ENCODE measurements around the gene TMCC3.
"Not testable (repeated sequence)": the region's sequence is repeated elsewhere in the genome, so short reads cannot be mapped to it uniquely, and the experiment has no call there.

TMCC3 gene, protein sequence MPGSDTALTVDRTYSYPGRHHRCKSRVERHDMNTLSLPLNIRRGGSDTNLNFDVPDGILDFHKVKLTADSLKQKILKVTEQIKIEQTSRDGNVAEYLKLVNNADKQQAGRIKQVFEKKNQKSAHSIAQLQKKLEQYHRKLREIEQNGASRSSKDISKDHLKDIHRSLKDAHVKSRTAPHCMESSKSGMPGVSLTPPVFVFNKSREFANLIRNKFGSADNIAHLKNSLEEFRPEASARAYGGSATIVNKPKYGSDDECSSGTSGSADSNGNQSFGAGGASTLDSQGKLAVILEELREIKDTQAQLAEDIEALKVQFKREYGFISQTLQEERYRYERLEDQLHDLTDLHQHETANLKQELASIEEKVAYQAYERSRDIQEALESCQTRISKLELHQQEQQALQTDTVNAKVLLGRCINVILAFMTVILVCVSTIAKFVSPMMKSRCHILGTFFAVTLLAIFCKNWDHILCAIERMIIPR

GRCh38 chr12:94650143-94651056, at the start of gene TMCC3:
Gene TMCC3 (minus strand): TSS chr12:94650557. CDS start chr12:94650430, 127 bp downstream.
- Histone ChIP-seq H3K9me3 (ENCODE audit: insufficient read depth, low read length) (no peaks in the 10 kb centered on the region), H3K27me3 (ENCODE audit: insufficient read depth, insufficient read length) (peaks cover 20% of the 10 kb centered on the region), H3K36me3 (ENCODE audit: insufficient read depth, insufficient read length, low read length) (no peaks in the 10 kb centered on the region), H3K9ac (ENCODE audit: insufficient read length, low read depth) (peak within 1 kb of the TSS; percentile 82), H3K4me3 (ENCODE audit: insufficient read length, low read depth) (peak within 1 kb of the TSS; percentile 70), H3K4me1 (ENCODE audit: insufficient read depth, insufficient read length) (peaks cover 3% of the 10 kb centered on the region)
- TF ChIP-seq SUZ12 (IDR thresholded peaks at IDR 0.05; ENCODE audit: extremely low read depth, insufficient read depth, insufficient read length) (no peak), YY1 (IDR thresholded peaks at IDR 0.05; ENCODE audit: insufficient read depth, insufficient read length) (no peak)
- peak; percentile 13 for DNase-seq (ENCODE audit: low read depth, low spot score)

GRCh38 chr12:94699801-94700200, 49.4 kb upstream of the TMCC3 start:
- Histone ChIP-seq H3K27me3 (ENCODE audit: insufficient read depth, insufficient read length) (no peaks in the 10 kb centered on the region), H3K9me3 (ENCODE audit: insufficient read depth, low read length) (no peaks in the 10 kb centered on the region), H3K4me3 (ENCODE audit: insufficient read length, low read depth) (no peak overlapping the region), H3K9ac (ENCODE audit: insufficient read length, low read depth) (no peak overlapping the region), H3K36me3 (ENCODE audit: insufficient read depth, insufficient read length, low read length) (no peaks in the 10 kb centered on the region), H3K4me1 (ENCODE audit: insufficient read depth, insufficient read length) (no peaks in the 10 kb centered on the region)
- no peak for DNase-seq (ENCODE audit: low read depth, low spot score)
- TF ChIP-seq ZNF274 (IDR thresholded peaks at IDR 0.05; ENCODE audit: low read depth, low read length) (no peak), SUZ12 (IDR thresholded peaks at IDR 0.05; ENCODE audit: extremely low read depth, insufficient read depth, insufficient read length) (no peak), YY1 (IDR thresholded peaks at IDR 0.05; ENCODE audit: insufficient read depth, insufficient read length) (no peak)

DNA sequence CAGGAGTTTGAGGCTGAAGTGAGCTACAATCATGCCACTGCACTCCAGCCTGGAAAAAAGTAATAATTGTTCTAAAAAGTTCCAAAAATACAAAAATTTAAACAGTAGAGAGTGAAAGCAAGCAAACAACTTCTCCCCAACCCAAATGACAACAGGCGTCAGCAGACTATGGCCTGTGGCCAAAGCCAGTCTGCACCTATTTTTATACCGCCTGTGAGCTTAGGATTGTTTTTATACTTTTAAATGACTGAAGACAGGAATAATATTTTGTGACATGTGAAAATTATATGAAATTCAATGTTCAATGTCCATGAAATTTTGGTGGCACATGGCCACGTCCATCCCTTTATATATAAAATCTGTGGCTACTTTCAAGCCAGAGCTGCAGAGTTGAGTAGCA, 48.2 kb upstream of the TMCC3 start:
- H3K36me3 ChIP-seq (ENCODE audit: insufficient read depth, insufficient read length, low read length), result no peaks in the 10 kb centered on the region
- no peak overlapping the region for H3K9ac ChIP-seq (ENCODE audit: insufficient read length, low read depth)
- no peaks in the 10 kb centered on the region for H3K9me3 ChIP-seq (ENCODE audit: insufficient read depth, low read length)
- no peaks in the 10 kb centered on the region for H3K4me1 ChIP-seq (ENCODE audit: insufficient read depth, insufficient read length)
- TF ChIP-seq YY1 (IDR thresholded peaks at IDR 0.05; ENCODE audit: insufficient read depth, insufficient read length) (no peak), SUZ12 (IDR thresholded peaks at IDR 0.05; ENCODE audit: extremely low read depth, insufficient read depth, insufficient read length) (no peak), ZNF274 (IDR thresholded peaks at IDR 0.05; ENCODE audit: low read depth, low read length) (no peak)
- H3K4me3 ChIP-seq (ENCODE audit: insufficient read length, low read depth), result no peak overlapping the region
- DNase-seq (ENCODE audit: low read depth, low spot score), result no peak
- no peaks in the 10 kb centered on the region for H3K27me3 ChIP-seq (ENCODE audit: insufficient read depth, insufficient read length)

- Histone ChIP-seq H3K36me3 (ENCODE audit: insufficient read depth, insufficient read length, low read length) (no peaks in the 10 kb centered on the region), H3K9ac (ENCODE audit: insufficient read length, low read depth) (no peak overlapping the region), H3K27me3 (ENCODE audit: insufficient read depth, insufficient read length) (no peaks in the 10 kb centered on the region), H3K4me3 (ENCODE audit: insufficient read length, low read depth) (no peak overlapping the region), H3K9me3 (ENCODE audit: insufficient read depth, low read length) (no peaks in the 10 kb centered on the region), H3K4me1 (ENCODE audit: insufficient read depth, insufficient read length) (no peaks in the 10 kb centered on the region)
- no peak for DNase-seq (ENCODE audit: low read depth, low spot score)
- TF ChIP-seq ZNF274 (IDR thresholded peaks at IDR 0.05; ENCODE audit: low read depth, low read length) (no peak), YY1 (IDR thresholded peaks at IDR 0.05; ENCODE audit: insufficient read depth, insufficient read length) (no peak), SUZ12 (IDR thresholded peaks at IDR 0.05; ENCODE audit: extremely low read depth, insufficient read depth, insufficient read length) (no peak)
Observed at GRCh38 chr12:94697631-94698030, 47.3 kb upstream of the TMCC3 start.

DNA sequence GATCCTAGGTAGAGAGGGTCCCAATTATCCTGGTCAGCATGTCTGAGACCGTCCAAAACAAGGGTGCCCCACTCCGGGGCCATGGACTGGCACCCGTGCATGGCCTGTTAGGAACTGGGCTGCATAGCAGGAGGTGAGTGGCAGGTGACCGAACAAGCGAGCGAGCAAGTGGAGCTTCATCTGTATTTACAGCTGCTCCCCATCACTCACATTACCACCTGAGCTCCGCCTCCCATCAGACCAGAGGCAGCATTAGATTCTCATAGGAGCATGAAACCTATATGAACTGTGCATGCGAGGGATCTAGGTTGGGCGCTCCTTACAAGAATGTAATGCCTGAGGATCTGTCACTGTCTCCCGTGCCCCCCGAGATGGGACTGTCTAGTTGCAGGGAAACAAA, 44.4 kb upstream of the TMCC3 start:
- no peak overlapping the region for H3K9ac ChIP-seq (ENCODE audit: insufficient read length, low read depth)
- no peaks in the 10 kb centered on the region for H3K27me3 ChIP-seq (ENCODE audit: insufficient read depth, insufficient read length)
- no peak overlapping the region for H3K4me3 ChIP-seq (ENCODE audit: insufficient read length, low read depth)
- H3K4me1 ChIP-seq (ENCODE audit: insufficient read depth, insufficient read length), result no peaks in the 10 kb centered on the region
- no peaks in the 10 kb centered on the region for H3K36me3 ChIP-seq (ENCODE audit: insufficient read depth, insufficient read length, low read length)
- TF ChIP-seq SUZ12 (IDR thresholded peaks at IDR 0.05; ENCODE audit: extremely low read depth, insufficient read depth, insufficient read length), result no peak
- no peaks in the 10 kb centered on the region for H3K9me3 ChIP-seq (ENCODE audit: insufficient read depth, low read length)
- DNase-seq (ENCODE audit: low read depth, low spot score), result no peak

GRCh38 chr12:94692826-94693225, 42.5 kb upstream of the TMCC3 start:
- H3K4me1 ChIP-seq (ENCODE audit: insufficient read depth, insufficient read length); H3K27me3 ChIP-seq (ENCODE audit: insufficient read depth, insufficient read length); H3K9ac ChIP-seq (ENCODE audit: insufficient read length, low read depth); H3K36me3 ChIP-seq (ENCODE audit: insufficient read depth, insufficient read length, low read length); H3K9me3 ChIP-seq (ENCODE audit: insufficient read depth, low read length); H3K4me3 ChIP-seq (ENCODE audit: insufficient read length, low read depth); DNase-seq (ENCODE audit: low read depth, low spot score): not testable (repeated sequence)

DNA sequence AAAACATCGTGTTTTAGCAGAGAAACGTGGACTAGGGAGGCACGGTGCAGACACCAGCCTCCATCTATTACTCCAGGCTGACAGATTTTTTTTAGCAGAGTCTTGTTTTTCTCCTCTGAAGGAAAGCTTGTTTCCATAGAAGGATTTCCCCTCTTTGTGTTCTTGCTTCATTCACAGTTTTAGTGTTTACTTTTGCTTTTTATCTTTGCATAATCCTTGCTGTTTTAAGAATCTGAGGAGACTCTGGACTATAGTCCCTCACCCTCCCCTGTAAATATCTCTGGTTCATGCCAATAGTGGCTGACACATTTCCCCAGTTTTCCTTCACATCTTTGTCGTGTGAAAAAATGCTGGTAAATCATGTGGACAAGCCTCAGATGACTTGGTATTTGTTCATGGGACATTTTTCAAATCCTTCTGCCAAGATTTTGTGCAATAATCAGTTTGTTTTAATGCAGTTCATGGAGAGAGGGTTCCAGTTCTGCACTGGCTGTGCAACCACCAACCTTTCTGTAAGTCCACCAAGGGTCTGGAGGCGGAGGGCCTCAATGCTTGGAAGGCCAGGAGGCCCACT, 39.9 kb upstream of the TMCC3 start:
- Histone ChIP-seq H3K27me3 (ENCODE audit: insufficient read depth, insufficient read length) (no peaks in the 10 kb centered on the region), H3K4me1 (ENCODE audit: insufficient read depth, insufficient read length) (no peaks in the 10 kb centered on the region), H3K9ac (ENCODE audit: insufficient read length, low read depth) (no peak overlapping the region), H3K36me3 (ENCODE audit: insufficient read depth, insufficient read length, low read length) (no peaks in the 10 kb centered on the region), H3K4me3 (ENCODE audit: insufficient read length, low read depth) (no peak overlapping the region), H3K9me3 (ENCODE audit: insufficient read depth, low read length) (no peaks in the 10 kb centered on the region)
- no peak for DNase-seq (ENCODE audit: low read depth, low spot score)
- TF ChIP-seq ZNF274 (IDR thresholded peaks at IDR 0.05; ENCODE audit: low read depth, low read length), result no peak
- TF ChIP-seq SUZ12 (IDR thresholded peaks at IDR 0.05; ENCODE audit: extremely low read depth, insufficient read depth, insufficient read length), result no peak
- no peak for TF ChIP-seq YY1 (IDR thresholded peaks at IDR 0.05; ENCODE audit: insufficient read depth, insufficient read length)

Measured in NT2/D1 (cell line).